ENCODE measurements around the gene LPCAT3. TPM values are rescaled to one million over a fixed set of nuclear protein-coding genes. Genes with fewer than 3 reads are reported as not detected.

The LPCAT3 gene
- total RNA-seq, 1 experiment from 2014 or later, result 30.2 TPM

GRCh38 chr12:6974180-6974579, 44.1 kb downstream of the LPCAT3 start:
- Mint-ChIP-seq H3K9me3 (ENCODE audit: low read depth, unreplicated experiment) (no peaks in the 10 kb centered on the region), H3K4me3 (ENCODE audit: low read depth, unreplicated experiment) (no peak overlapping the region), H3K36me3 (ENCODE audit: insufficient read depth, unreplicated experiment) (peaks cover 79% of the 10 kb centered on the region), H3K27ac (ENCODE audit: unreplicated experiment) (no peak overlapping the region), H3K27me3 (ENCODE audit: unreplicated experiment) (no peaks in the 10 kb centered on the region), H3K4me1 (ENCODE audit: low read depth, unreplicated experiment) (peaks cover 17% of the 10 kb centered on the region)
- BruUV-seq (replicated peaks), result no TSS peak
- DNase-seq, result no peak
- intact Hi-C loops (cut with micrococcal nuclease; ENCODE audit: unreplicated experiment), result no loop called here
- CTCF ChIA-PET, result interaction anchor here (1.5 kb wide), 1 partner anchor 12 kb away, joined by 3 read pairs; no protein-coding TSS in a partner anchor
- TF ChIP-seq, protein P1, sequence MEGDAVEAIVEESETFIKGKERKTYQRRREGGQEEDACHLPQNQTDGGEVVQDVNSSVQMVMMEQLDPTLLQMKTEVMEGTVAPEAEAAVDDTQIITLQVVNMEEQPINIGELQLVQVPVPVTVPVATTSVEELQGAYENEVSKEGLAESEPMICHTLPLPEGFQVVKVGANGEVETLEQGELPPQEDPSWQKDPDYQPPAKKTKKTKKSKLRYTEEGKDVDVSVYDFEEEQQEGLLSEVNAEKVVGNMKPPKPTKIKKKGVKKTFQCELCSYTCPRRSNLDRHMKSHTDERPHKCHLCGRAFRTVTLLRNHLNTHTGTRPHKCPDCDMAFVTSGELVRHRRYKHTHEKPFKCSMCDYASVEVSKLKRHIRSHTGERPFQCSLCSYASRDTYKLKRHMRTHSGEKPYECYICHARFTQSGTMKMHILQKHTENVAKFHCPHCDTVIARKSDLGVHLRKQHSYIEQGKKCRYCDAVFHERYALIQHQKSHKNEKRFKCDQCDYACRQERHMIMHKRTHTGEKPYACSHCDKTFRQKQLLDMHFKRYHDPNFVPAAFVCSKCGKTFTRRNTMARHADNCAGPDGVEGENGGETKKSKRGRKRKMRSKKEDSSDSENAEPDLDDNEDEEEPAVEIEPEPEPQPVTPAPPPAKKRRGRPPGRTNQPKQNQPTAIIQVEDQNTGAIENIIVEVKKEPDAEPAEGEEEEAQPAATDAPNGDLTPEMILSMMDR (IDR thresholded peaks at IDR 0.05; ENCODE audit: unreplicated experiment), result no peak

DNA sequence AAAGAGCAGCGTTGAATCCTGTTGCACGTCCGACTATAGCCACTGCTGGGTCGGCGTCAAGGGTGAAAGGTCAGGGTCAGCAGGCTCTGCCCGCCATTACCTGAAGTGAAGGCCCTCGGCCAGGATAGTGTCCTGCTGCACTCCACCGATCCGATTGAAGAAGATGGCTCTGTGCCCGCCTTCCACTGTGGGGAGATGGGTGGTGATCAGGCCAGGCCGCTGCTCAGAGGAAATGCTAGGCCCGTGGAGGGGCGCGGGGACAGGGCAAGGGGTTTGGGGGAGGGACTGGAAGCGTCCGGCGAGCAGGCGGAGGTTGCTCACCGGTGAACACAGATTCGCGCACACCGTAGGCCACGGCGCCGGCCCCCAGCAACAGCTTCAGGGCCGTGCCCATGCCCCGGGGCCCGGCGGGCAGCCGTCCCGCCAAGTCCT, 48.2 kb downstream of the LPCAT3 start:
- BruUV-seq (replicated peaks), result no TSS peak
- H3K27ac Mint-ChIP-seq (ENCODE audit: unreplicated experiment), result peak overlapping the region; percentile 88

DNA sequence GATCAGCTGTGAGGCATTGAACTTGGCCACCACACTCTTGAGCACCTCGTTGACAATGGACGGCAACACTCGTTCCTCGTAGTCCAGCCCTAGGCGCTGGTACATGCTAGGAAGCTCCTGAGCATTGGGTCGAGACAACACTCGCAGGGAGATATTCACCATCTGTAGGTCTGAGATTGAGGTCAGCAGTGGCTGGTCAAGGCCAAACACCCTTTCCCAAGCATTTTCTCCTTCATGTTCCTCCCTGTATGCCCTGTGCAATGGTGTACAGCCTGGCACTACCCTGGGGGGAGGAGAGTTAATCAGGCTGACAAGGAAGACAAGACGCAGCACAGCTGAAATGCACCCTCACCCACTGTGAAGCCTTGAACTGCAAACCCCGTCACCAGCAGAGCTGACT, 49.9 kb downstream of the LPCAT3 start:
- Mint-ChIP-seq H3K27me3 (ENCODE audit: unreplicated experiment) (no peaks in the 10 kb centered on the region), H3K36me3 (ENCODE audit: insufficient read depth, unreplicated experiment) (peaks cover 92% of the 10 kb centered on the region)
- CTCF ChIA-PET, result interaction anchor here (0.6 to 1.5 kb wide), 3 partner anchors 22 to 37 kb away, joined by 4 to 6 read pairs (median 4); no protein-coding TSS in a partner anchor

More for the DNA sequence above, 48.2 kb downstream of the LPCAT3 start:
- intact Hi-C loops (cut with micrococcal nuclease; ENCODE audit: unreplicated experiment), result no loop called here
- peaks cover 40% of the 10 kb centered on the region for H3K4me1 Mint-ChIP-seq (ENCODE audit: low read depth, unreplicated experiment)
- H3K4me3 Mint-ChIP-seq (ENCODE audit: low read depth, unreplicated experiment), result peak overlapping the region; percentile 81
- no peaks in the 10 kb centered on the region for H3K9me3 Mint-ChIP-seq (ENCODE audit: low read depth, unreplicated experiment)
- peaks cover 83% of the 10 kb centered on the region for H3K36me3 Mint-ChIP-seq (ENCODE audit: insufficient read depth, unreplicated experiment)
- CTCF ChIA-PET, result no interaction called here
- TF ChIP-seq, protein P1 (IDR thresholded peaks at IDR 0.05; ENCODE audit: unreplicated experiment), result no peak
- DNase-seq, result no peak
- H3K27me3 Mint-ChIP-seq (ENCODE audit: unreplicated experiment), result no peaks in the 10 kb centered on the region

GRCh38 chr12:6967651-6968100, 50.6 kb downstream of the LPCAT3 start:
- H3K27ac Mint-ChIP-seq (ENCODE audit: unreplicated experiment), result no peak overlapping the region

More for the DNA sequence above, 49.9 kb downstream of the LPCAT3 start:
- no peak for DNase-seq
- H3K9me3 Mint-ChIP-seq (ENCODE audit: low read depth, unreplicated experiment), result no peaks in the 10 kb centered on the region
- peaks cover 46% of the 10 kb centered on the region for H3K4me1 Mint-ChIP-seq (ENCODE audit: low read depth, unreplicated experiment)
- TF ChIP-seq, protein P1 (IDR thresholded peaks at IDR 0.05; ENCODE audit: unreplicated experiment), result no peak
- intact Hi-C loops (cut with micrococcal nuclease; ENCODE audit: unreplicated experiment), result no loop called here
- peak overlapping the region; percentile 81 for H3K4me3 Mint-ChIP-seq (ENCODE audit: low read depth, unreplicated experiment)
- H3K27ac Mint-ChIP-seq (ENCODE audit: unreplicated experiment), result peak overlapping the region; percentile 88
- BruUV-seq (replicated peaks), result no TSS peak

More at GRCh38 chr12:6967651-6968100, 50.6 kb downstream of the LPCAT3 start:
- intact Hi-C loops (cut with micrococcal nuclease; ENCODE audit: unreplicated experiment), result no loop called here
- Mint-ChIP-seq H3K9me3 (ENCODE audit: low read depth, unreplicated experiment) (no peaks in the 10 kb centered on the region), H3K36me3 (ENCODE audit: insufficient read depth, unreplicated experiment) (peaks cover 92% of the 10 kb centered on the region), H3K4me1 (ENCODE audit: low read depth, unreplicated experiment) (peaks cover 42% of the 10 kb centered on the region), H3K4me3 (ENCODE audit: low read depth, unreplicated experiment) (no peak overlapping the region), H3K27me3 (ENCODE audit: unreplicated experiment) (no peaks in the 10 kb centered on the region)
- BruUV-seq (replicated peaks), result no TSS peak
- TF ChIP-seq, protein P1 (IDR thresholded peaks at IDR 0.05; ENCODE audit: unreplicated experiment), result no peak
- CTCF ChIA-PET, result interaction anchor here (0.6 kb wide), 1 partner anchor 36 kb away, joined by 4 read pairs; no protein-coding TSS in a partner anchor
- no peak for DNase-seq

Data from Calu3 (cell line).